GM21825 (cell line): ENCODE results near the gene DDI2.

Source experiments
- ATAC-seq: cut with Tn5 transposase; IDR thresholded peaks from one replicate; pipeline ENCODE4 v1.9.1; 2021; ENCODE audit warnings: mild to moderate bottlenecking, moderate library complexity; ENCODE audit not compliant: unreplicated experiment

Gene DDI2

GRCh38 chr1:15605398-15606383, 11.6 kb upstream of the DDI2 start:
- no peak for ATAC-seq

DNA sequence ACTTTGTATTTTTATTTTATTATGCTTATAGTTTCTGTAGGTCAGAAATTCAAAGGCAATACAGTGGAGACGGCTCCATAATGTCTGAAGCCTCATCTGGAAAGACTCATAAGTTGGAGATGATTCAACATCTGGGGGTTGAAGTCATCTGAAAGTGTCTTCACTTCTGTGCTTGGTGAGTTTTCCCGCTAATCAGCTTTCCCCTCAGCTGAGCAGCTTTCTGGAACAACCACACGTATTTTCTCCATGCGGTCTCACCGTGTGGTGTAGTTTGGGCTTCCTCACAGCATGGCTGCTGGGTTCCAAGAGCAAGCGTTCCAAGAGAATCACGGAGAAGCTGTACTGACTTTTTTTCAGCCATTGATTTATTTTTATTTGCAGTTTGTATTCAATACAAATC, 7.6 kb upstream of the DDI2 start:
- no peak for ATAC-seq

DNA sequence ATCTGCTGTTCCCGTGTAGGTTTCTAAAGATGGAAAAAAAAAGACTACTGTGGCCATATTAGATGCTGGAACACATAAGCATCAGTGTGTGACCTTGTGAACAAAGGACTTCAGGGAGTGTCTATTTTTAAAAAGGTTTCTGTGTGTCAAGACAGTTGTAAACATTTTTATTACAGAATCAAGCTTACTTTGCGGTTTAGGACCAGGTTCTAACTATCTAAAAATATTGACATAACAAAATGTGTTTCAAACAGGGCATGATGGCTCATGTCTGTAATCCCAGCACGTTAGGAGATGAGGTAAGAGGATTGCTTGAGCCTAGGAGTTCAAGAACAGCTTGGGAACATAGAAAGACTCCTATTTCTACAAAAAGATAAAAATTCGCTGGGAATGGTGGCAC, 7.1 kb upstream of the DDI2 start:
- ATAC-seq: no peak

- ATAC-seq: no peak
Measured at GRCh38 chr1:15616373-15617172, 685 bp upstream of the DDI2 start.

DNA sequence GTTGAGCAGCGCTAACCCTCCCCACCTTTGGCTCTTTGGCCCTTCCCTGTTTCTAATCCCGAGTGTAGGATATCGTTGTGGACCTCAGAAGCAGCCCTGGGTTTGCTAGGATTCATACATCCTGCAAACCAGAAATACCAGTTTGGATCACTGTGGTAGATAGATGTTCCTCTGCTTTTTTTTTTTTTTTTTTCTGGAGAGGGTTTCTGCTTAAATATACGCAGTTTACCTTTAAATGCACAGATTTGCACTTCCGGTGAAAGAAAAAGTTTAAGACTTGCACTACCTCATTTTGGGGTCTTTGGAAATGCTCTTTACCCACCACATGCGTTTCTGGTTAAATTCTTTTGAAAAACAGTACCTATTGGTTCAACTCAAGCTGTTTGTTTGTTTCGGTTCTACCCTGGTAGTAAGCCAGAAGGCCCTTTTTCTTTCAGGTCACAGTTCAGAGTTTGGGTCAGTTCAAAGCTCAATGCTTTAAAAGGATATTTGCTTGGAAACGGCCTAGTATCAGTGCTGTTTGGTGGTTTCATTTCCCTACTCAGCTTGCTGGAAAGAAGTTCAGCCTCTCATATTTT, 908 bp downstream of the DDI2 start:
- peak; percentile 35 for ATAC-seq

- no peak for ATAC-seq
Measured at GRCh38 chr1:15618655-15619525, 1.6 kb downstream of the DDI2 start.

DNA sequence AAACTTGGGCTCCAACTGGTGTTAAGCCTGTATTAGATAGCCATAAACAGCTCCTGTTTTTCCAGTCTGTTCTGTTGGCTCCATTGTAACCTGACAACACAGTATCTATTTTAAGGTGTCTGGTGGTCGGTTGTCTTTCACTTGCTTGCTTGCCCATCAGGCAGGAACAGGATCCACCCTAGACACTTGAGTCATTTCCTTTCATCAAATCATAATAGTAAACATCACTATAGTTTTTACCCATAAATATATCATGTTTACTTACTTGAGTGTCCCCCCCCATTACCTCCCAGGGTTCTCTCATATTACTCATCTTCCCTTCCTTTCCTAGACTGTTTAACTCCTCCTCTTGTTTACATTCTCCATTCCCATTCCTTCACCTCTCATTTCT, 2.9 kb downstream of the DDI2 start:
- no peak for ATAC-seq

- ATAC-seq: no peak
Measured at GRCh38 chr1:15620902-15621682, 3.8 kb downstream of the DDI2 start.

GRCh38 chr1:15621975-15622374, 4.7 kb downstream of the DDI2 start:
- no peak for ATAC-seq

DNA sequence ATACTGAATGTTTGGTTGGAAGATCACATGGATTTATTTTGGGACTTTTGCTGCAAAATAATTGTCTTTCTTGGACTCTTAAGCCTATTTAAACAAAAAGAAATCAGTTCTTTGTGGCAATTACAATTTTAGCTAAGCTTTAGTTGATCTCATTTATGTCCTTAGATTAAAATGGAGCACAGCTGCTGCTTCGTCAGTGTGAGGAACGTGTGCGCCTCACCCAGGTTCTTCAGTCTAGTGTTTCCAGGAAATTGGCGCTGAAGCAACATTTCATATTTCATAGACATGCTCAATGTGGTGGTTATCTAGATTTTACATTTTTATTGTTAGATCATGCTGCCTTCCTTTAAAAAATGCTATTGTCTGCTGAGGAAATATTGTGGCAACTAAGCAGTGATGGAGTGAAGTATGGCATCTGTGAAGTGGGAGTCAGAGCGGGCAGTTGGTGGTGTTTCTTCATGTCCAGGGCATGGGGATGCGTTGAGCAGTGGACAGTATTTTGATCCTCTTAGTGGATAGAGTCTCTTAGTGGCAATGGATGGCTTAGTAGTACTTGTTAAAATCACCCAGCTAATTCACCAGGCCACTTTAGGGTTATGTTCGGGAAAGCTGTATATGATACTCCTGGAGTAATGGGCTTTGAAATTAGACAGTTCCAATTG, 5.6 kb downstream of the DDI2 start:
- no peak for ATAC-seq

GRCh38 chr1:15623435-15623834, 6.2 kb downstream of the DDI2 start:
- ATAC-seq: no peak

GRCh38 chr1:15624133-15624714, 7.0 kb downstream of the DDI2 start:
- no peak for ATAC-seq

DNA sequence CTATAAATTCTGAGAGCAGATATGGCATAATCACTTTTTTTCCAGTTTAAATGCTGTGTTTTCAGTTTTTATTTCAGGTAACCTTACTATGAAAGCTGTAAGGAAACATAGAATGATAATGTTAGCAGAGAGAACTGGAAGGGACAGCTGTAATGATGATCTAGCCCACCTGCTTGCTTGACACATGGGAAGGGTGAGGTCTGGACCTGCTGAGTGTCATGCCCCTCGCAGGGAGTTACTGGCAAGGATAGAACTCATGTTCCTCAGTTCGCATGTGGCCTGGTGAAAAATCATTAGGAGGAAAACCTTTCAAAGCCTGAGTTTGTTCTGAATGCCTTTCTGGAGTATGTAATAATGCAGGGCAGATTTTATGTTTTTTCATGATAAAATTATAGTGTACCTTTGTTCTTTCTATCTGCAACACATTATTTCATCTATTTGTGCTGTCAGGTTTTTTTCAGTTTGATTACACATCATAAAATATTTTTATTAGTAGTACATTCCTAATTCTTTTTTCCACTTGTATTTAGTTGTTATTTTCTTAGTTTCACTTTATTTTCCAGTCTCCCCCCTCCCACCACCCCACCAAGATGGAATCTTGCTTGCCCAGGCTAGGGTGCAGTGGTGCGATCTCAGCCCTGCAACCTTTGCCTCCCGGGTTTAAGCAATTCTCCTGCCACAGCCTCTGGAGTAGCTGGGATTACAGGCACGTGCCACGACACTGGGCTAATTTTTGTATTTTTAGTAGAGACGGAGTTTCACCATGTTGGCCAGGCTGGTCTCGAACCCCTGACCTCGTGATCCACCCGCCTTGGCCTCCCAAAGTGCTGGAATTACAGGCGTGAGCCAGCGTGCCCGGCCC, 8.0 kb downstream of the DDI2 start:
- no peak for ATAC-seq

DNA sequence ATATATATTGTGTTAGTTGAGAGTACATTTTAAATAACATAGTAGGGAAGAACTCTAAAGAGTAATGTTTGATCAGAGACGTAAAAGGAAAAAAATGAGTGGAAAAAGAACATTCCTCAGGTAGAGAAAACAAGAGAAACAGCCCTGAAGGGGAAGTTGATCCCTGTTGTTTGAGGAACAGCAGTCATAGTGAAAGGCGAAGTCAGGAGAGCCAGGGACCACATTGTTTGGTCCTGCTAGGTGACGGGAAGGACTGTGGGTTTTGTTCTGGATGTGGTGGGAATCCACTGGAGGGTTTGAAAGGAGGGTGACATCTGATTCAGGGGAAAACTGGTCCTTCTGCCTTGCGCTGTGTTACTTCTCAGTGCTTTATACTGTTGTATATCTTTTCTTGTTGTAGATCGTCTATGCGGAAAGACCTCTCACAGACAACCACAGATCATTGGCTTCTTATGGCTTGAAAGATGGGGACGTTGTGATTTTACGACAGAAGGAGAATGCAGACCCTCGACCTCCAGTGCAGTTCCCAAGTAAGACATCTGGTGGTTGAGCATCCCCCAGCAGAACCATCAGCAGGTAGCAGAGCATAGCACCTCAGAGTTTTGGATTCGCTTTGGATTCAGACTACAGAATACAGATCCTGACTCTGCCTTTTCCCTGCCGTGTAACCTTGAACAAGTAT, 9.2 kb downstream of the DDI2 start:
- ATAC-seq: no peak

- peak; percentile 84 for ATAC-seq
Measured at GRCh38 chr1:15627343-15627988, 10.2 kb downstream of the DDI2 start.

GRCh38 chr1:15628003-15628402, 10.7 kb downstream of the DDI2 start:
- peak; percentile 14 for ATAC-seq
